Stimulated activated effector memory CD8-positive, alpha-beta T cell treated with anti-CD3 and anti-CD28 coated beads, Interleukin-12 subunit alpha, Interleukin-12 subunit beta, amount 100 ng/mL, for 72 hours (primary cell): ENCODE results near the gene MYO18B.

Source experiments
- ATAC-seq: fragments of 150-1000 bp; cut with Tn5 transposase; 2 replicates; pipeline ENCODE4 v1.10.0; 2021
- DNase-seq, 2 donors: peaks; one replicate each; pipeline ENCODE4 v3.0.0; 2021 to 2022; ENCODE audit warnings: low spot score in 2 of 2
- H3K27ac Mint-ChIP-seq: one replicate; pipeline ENCODE4 v1.8.0; 2022; ENCODE audit warnings: mild to moderate bottlenecking, mixed read lengths
- H3K36me3 Mint-ChIP-seq: one replicate; pipeline ENCODE4 v1.8.0; 2022; ENCODE audit warnings: mild to moderate bottlenecking, mixed read lengths
- H3K4me1 Mint-ChIP-seq: one replicate; pipeline ENCODE4 v1.8.0; 2022; ENCODE audit warnings: mixed read lengths
- H3K4me3 Mint-ChIP-seq: one replicate; pipeline ENCODE4 v1.8.0; 2022; ENCODE audit warnings: mild to moderate bottlenecking, mixed read lengths
- H3K9me3 Mint-ChIP-seq: one replicate; pipeline ENCODE4 v1.8.0; 2022; ENCODE audit warnings: mixed read lengths

Gene MYO18B

DNA sequence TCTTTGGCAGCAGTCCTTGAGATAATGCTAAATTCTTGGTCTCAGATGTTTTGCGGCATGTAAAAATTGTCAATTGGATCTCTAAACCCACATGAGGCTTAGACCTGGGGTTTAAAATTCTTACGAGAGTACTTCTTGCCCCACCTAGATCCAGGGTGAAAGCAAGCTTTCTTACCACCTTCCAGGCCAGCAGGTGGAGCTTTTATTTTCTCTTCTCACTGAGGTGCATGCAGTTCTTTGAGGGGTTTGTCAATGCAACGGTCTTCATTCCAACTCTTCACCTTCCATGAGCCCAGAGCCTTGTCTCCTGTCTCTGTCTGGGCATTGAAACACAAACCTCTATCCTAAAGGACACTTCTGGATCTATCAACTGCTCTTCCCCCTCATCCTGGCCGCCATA lies 154.1 kb downstream of the MYO18B start:
- ATAC-seq, result no peak
- Mint-ChIP-seq H3K36me3 (no peaks in the 10 kb centered on the region), H3K9me3 (no peaks in the 10 kb centered on the region), H3K4me3 (no peak overlapping the region), H3K27ac (no peak overlapping the region), H3K4me1 (no peaks in the 10 kb centered on the region)
- DNase-seq, result no peak

DNA sequence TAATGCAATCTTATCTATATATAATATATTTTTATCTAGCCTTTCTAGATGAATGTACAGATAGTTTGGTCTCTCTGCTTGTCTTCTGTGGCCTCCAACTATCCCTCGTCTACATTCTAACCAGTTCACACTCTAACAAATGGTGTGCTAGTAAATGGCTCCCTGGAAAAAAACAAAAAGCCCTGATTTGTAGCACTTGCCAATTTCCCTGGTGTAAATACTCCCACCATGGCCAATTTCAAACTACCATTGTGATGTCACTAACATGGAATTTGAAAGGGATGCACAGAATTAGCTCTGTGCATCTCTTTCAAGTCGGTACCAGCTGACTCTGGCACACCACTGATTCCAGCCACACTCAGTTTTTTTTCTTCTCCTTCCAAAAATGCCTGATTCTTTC lies 154.6 kb downstream of the MYO18B start:
- H3K4me1 Mint-ChIP-seq, result no peaks in the 10 kb centered on the region
- DNase-seq, result no peak
- no peaks in the 10 kb centered on the region for H3K9me3 Mint-ChIP-seq
- H3K36me3 Mint-ChIP-seq, result no peaks in the 10 kb centered on the region
- H3K4me3 Mint-ChIP-seq, result no peak overlapping the region
- no peak overlapping the region for H3K27ac Mint-ChIP-seq
- ATAC-seq, result no peak

DNA sequence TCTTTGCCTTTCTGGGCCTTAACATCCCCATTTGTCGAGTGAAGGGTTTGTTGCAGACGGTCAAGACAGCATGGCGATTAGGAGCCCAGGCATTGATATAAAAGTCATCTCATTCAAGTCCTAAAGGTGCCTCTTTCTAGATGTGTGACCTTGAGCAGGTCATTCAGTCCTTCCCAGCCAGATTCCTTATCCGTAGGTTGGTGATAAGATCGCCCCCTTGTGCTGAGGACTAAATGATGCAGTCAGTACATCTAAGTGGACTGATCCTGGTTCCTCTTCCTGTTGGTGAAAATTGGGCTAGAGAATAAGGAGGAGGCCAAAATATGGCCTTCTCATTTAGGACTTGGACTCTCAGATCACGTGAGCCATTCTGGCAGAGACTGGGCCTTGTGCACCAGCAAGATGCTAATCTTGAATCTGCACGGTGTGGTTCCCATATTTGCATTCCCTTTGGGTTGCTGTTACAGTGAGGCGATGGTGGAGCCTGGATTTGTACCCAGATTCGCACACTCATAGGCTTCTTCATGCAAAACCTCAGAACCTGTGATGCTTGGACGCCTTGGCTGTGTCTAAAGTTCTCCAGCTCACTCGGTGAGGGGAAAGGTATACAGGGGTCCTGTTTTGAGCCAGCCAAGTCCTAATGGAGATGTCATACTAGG lies 156.8 kb downstream of the MYO18B start:
- no peak overlapping the region for H3K4me3 Mint-ChIP-seq
- DNase-seq, result no peak
- H3K9me3 Mint-ChIP-seq, result no peaks in the 10 kb centered on the region
- H3K4me1 Mint-ChIP-seq, result no peaks in the 10 kb centered on the region
- no peak for ATAC-seq
- H3K27ac Mint-ChIP-seq, result no peak overlapping the region
- no peaks in the 10 kb centered on the region for H3K36me3 Mint-ChIP-seq

DNA sequence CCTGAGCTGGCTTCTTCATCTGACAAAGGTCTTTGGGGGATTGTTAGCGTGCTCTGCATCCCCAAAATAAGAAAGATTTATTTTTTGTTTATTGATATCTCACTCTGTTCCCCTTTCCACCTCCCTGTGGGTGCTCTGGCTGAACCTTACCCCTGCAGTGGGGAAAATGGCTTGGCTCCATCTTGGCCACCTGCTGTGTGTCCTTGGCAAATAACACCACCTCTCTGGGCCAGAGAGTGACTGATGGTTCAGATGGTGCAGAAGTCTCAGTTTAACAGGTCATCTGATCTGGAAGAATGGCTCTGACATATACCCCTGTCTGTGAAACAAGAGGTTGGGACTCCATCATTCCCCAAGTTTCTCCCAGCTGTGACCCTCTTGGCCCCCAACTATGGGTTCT lies 157.6 kb downstream of the MYO18B start:
- ATAC-seq, result no peak
- Mint-ChIP-seq H3K4me3 (no peak overlapping the region), H3K9me3 (no peaks in the 10 kb centered on the region), H3K4me1 (no peaks in the 10 kb centered on the region), H3K27ac (no peak overlapping the region), H3K36me3 (no peaks in the 10 kb centered on the region)
- DNase-seq, result no peak

DNA sequence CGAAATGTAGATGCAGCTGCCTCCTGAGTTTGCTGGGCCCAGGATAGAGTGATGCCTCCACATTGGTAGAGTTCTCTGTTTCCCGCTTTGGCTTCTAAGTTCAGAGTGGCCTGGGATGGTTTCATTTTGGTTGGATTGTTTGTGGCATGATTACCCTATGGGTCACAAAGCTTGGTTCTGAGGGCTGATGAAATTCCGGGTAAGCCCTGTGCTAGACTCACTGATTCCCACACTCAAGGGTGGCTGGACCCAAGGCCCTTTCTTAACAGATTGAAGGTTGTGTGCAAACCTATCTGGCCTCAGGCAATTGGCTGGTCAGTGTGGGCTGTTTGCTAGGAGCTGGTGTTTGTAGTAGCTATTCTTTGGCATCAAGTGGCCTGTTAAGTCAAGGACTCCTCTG lies 158.4 kb downstream of the MYO18B start:
- Mint-ChIP-seq H3K36me3 (no peaks in the 10 kb centered on the region), H3K9me3 (no peaks in the 10 kb centered on the region), H3K27ac (no peak overlapping the region), H3K4me1 (no peaks in the 10 kb centered on the region), H3K4me3 (no peak overlapping the region)
- ATAC-seq, result no peak
- DNase-seq, result no peak

DNA sequence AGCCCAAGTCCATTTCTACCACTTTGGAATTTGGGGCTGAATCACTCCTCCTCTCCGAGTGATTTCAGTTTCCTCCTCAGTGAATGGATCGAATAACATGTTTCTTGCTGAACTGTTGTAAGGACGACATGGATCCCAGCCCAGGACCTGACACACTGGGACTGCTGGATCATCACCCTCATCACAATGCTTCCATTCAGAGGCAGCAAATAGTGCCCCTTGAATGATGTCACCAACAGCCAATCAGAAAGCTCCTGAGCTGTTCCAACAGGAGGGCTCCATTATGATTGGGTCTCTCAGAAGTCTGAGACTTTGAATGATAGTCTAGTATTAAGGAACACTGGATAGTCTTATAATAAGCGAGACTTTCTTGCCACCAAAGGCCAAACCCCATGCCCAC lies 158.9 kb downstream of the MYO18B start:
- Mint-ChIP-seq H3K4me3 (no peak overlapping the region), H3K36me3 (no peaks in the 10 kb centered on the region), H3K4me1 (no peaks in the 10 kb centered on the region), H3K27ac (no peak overlapping the region), H3K9me3 (no peaks in the 10 kb centered on the region)
- ATAC-seq, result no peak
- DNase-seq, result no peak

DNA sequence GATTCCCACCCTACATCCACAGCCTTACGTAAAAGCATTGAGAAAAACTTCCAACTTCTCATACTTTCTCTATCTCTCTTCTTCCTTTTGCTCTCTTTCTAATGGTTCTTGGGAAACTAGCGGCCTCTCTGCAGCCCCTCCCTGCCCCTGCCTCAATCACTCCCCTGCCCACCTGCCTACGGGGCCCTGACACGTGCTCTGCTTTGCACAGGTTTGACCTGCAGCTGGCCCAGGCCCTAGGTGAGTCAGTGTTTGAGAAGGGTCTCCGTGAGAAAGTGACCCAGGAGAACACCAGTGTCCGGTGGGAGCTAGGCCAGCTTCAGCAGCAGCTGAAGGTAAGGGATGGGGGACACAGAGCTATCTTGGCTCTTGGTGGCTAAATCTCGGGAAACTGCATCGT lies 160.4 kb downstream of the MYO18B start:
- Mint-ChIP-seq H3K36me3 (no peaks in the 10 kb centered on the region), H3K4me3 (no peak overlapping the region), H3K4me1 (no peaks in the 10 kb centered on the region), H3K27ac (no peak overlapping the region), H3K9me3 (peaks cover 2% of the 10 kb centered on the region)
- DNase-seq (no peak), ATAC-seq (no peak)

DNA sequence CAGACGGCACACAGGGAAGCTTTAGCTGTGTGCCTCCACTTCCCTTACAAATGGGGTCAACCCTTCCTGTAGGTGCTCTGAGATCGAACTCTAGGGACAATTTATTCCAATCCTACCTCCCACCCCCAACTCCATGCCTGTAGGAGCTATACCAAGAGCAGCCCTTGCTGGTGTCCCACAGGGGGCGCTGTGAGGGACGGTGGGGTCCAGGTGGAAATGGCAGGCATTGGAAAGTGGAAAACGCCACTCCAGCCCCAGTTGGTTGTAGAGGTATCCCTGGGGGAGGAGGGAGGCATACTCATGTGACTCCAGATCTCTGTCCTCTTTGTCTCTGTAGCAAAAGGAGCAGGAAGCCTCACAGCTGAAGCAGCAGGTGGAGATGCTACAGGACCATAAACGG lies 161.3 kb downstream of the MYO18B start:
- Mint-ChIP-seq H3K27ac (no peak overlapping the region), H3K4me3 (no peak overlapping the region), H3K4me1 (no peaks in the 10 kb centered on the region), H3K36me3 (no peaks in the 10 kb centered on the region), H3K9me3 (peaks cover 2% of the 10 kb centered on the region)
- no peak for DNase-seq
- no peak for ATAC-seq

DNA sequence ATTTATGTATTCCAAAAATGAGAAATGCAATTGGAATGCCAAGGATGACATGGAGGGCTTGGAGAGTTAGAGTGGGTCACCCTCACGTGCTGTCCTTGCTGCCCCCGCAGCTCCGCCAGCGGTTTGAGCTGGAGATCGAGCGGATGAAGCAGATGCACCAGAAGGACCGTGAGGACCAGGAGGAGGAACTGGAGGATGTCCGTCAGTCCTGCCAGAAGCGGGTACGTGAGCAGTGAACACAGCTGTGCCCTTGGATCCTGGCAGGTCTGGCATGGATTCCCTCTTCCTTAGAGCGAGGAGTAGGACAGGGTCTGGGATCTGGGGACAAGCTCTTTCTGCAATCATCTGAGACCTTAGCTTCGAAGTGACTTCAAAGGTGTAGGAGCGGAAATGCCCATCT lies 166.2 kb downstream of the MYO18B start:
- no peak overlapping the region for H3K27ac Mint-ChIP-seq
- peaks cover 2% of the 10 kb centered on the region for H3K9me3 Mint-ChIP-seq
- H3K4me1 Mint-ChIP-seq, result no peaks in the 10 kb centered on the region
- no peak overlapping the region for H3K4me3 Mint-ChIP-seq
- DNase-seq (no peak), ATAC-seq (no peak)
- H3K36me3 Mint-ChIP-seq, result no peaks in the 10 kb centered on the region

DNA sequence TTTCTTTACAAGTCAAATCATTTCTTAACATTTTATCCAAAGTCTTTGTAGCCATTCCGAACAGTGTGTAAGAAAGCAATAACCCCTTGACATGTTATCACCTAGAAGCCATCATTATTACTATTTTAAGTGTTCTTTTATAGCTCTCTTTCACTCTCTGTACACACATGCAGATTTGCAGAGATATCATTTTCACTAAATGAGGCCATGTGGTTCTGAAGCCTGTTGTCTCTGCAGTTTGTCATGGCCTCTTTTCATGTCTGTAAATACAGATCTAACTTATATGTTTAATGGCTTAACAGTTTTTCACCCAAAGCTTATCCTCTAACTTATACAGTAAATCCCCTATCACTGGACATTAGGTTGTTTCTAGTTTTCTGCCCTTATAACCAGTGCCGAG lies 166.8 kb downstream of the MYO18B start:
- H3K4me3 Mint-ChIP-seq, result no peak overlapping the region
- DNase-seq (no peak), ATAC-seq (no peak)
- H3K36me3 Mint-ChIP-seq, result no peaks in the 10 kb centered on the region
- no peak overlapping the region for H3K27ac Mint-ChIP-seq
- peaks cover 2% of the 10 kb centered on the region for H3K9me3 Mint-ChIP-seq
- no peaks in the 10 kb centered on the region for H3K4me1 Mint-ChIP-seq

DNA sequence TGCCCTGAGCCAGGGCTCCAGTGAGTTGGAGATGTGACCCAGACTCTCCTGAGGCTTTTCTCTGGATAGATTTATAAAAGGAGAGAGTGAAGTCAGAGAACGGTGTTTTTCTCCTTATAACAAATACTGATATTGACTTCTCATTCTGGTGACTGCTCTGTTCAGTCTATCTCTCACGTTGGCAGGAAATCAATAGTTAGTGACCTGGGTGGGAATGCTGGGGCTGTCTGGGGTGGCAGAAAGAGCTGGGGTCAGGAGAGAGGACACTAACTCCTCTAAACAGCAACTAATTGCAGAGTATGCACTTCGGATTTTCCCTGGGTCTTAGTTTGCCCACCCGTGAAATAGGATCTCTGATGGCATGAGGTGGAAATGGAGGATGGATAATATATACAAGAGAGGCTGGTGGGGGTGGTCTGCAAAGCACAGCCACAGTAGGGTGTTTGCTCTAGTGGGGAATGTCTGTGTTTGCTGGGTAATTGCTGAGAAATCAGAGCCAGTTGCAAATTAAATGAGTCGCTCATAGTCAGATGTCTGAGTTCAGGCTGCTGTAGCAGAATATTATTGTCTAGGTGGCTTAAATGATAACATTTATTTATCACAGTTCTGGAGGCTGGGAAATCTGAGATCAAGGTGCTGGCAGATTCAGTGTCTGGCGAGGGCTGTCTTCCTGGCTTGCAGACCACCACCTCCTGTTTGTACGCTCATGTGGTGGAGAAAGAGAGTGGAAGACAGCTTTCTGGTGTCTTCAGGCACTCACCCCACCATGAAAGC lies 167.8 kb downstream of the MYO18B start:
- H3K36me3 Mint-ChIP-seq, result no peaks in the 10 kb centered on the region
- DNase-seq, result no peak
- no peak overlapping the region for H3K4me3 Mint-ChIP-seq
- peaks cover 2% of the 10 kb centered on the region for H3K9me3 Mint-ChIP-seq
- ATAC-seq, result no peak
- no peak overlapping the region for H3K27ac Mint-ChIP-seq
- no peaks in the 10 kb centered on the region for H3K4me1 Mint-ChIP-seq

DNA sequence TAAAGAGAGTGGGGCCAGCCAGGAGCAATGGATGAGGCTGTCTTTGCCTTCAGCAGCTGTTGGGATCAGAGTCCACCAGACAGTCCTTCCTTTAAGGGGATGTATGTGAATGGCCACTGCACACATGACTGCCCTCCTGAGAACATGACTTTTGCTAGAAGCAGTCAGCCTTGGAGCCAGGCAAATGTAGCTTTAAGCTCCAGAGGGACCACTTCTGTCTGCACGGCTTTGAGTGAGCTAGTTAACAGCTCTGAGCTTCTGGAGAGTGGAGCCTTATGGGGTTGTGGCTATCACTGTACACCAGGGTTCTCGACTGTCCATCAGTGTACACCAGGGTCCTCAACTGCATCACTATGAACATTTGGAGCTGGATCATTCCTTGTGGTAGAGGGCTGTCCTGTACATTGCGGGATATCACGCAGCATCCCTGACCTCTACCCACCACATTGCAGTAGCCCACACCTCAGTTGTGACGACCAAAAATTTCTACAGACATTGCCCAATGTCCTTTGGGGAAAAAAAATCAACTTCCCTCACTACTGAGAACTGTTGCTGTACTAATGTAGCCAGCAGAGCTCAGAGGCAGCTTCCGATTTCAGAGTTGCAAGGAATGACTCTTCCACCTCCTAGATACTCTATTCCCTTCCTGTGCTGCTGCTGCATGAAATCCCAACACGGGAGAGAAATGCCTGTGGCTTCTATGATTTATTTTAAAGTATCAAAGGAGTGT lies 169.4 kb downstream of the MYO18B start:
- Mint-ChIP-seq H3K27ac (no peak overlapping the region), H3K4me3 (no peak overlapping the region), H3K9me3 (peaks cover 2% of the 10 kb centered on the region), H3K4me1 (no peaks in the 10 kb centered on the region), H3K36me3 (no peaks in the 10 kb centered on the region)
- peak; percentile 16 for ATAC-seq
- no peak for DNase-seq

DNA sequence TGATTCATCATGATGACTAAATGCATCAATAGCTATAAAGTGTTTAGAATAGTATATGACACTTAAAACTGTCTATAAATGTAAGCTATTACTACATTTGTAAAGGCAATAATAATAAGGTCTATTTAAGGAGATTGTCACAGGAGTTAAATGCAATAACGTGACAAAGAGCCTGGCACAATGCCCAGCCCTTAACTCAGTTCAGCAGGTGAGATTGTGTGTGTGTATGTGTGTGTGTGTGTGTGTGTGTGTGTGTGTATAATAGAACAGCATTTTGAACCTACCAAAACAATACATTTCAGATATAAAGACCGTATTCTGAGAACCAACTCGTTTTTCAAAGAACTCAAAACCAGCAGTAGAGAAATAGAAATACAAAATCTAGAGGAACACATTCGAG lies 177.5 kb downstream of the MYO18B start:
- ATAC-seq, result no peak
- H3K36me3 Mint-ChIP-seq, result no peaks in the 10 kb centered on the region
- no peak overlapping the region for H3K27ac Mint-ChIP-seq
- H3K4me1 Mint-ChIP-seq, result no peaks in the 10 kb centered on the region
- H3K4me3 Mint-ChIP-seq, result no peak overlapping the region
- H3K9me3 Mint-ChIP-seq, result peaks cover 3% of the 10 kb centered on the region
- no peak for DNase-seq

DNA sequence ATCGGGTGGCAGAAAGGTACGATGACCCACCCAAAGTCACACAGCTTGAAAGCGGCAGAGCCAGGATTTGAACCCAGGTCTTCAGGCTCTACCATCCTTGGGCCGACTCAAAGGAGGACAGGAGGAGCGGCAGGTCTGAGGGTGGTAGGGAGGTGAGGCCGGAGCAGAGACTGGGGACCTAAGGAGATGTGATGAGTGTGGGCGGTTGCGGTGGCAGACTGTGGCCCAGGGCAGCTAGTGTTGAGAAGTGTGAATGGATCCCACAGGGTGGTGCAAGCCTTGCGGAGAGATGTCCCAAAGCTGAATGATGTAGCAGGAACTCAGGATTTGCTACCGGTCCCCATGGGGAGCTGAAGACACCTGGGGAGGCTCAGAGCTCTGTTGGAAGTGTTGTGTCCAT lies 180.2 kb downstream of the MYO18B start:
- no peak overlapping the region for H3K4me3 Mint-ChIP-seq
- H3K9me3 Mint-ChIP-seq, result peaks cover 3% of the 10 kb centered on the region
- H3K36me3 Mint-ChIP-seq, result no peaks in the 10 kb centered on the region
- ATAC-seq (no peak), DNase-seq (no peak)
- no peak overlapping the region for H3K27ac Mint-ChIP-seq
- no peaks in the 10 kb centered on the region for H3K4me1 Mint-ChIP-seq

DNA sequence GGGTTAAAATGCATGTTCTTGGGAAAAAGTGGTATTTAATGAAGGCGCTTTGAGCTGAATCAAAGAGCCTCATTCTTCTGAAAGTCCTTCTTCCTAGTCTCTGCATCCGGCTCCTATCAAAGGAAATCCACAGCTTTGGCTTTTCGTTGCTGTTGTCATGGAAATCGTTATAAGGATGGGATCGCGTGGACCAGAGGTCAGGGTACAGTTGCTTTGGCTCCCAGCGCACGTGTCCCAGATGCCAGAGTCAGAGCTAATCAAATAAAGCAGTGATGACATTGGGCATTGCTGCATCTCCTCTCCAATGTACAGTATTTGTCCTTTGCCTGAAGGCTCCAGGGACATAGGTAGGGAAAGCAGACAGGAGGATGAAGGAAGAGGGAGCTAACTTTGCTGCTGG lies 181.9 kb downstream of the MYO18B start:
- no peaks in the 10 kb centered on the region for H3K36me3 Mint-ChIP-seq
- no peak overlapping the region for H3K4me3 Mint-ChIP-seq
- DNase-seq (no peak), ATAC-seq (no peak)
- H3K4me1 Mint-ChIP-seq, result no peaks in the 10 kb centered on the region
- no peak overlapping the region for H3K27ac Mint-ChIP-seq
- H3K9me3 Mint-ChIP-seq, result no peaks in the 10 kb centered on the region

DNA sequence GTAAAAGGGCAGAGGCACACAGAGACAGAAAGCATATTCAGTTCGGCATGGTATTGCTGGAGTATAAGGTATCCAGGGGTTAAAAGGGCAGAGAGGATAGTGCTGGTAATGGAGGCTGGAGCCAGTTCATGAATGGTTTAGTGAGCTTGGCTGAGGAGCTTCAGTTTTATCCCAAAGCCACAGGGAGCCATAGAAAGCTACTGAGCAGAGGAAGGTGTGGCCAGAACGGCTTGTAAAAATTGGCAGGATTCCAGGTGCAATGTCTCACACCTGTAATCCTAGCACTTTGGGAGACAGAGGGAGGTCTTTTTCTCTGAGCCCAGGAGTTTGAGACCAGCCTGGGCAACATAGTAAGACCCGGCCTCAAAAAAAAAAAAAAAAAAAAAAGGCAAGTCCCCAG lies 186.1 kb downstream of the MYO18B start:
- Mint-ChIP-seq H3K27ac (no peak overlapping the region), H3K4me1 (no peaks in the 10 kb centered on the region), H3K4me3 (no peak overlapping the region), H3K9me3 (no peaks in the 10 kb centered on the region), H3K36me3 (no peaks in the 10 kb centered on the region)
- DNase-seq, result no peak
- ATAC-seq, result no peak
